ENCODE results near the gene EIF5AL1.
"Not testable (repeated sequence)": the region's sequence is repeated elsewhere in the genome, so short reads cannot be mapped to it uniquely, and the experiment has no call there.

The EIF5AL1 gene

GRCh38 chr10:79516532-79517205, 4.3 kb downstream of the EIF5AL1 start:
- DNase-seq: not testable (repeated sequence)

GRCh38 chr10:79517567-79517966, 5.2 kb downstream of the EIF5AL1 start:
- not testable (repeated sequence) for DNase-seq

GRCh38 chr10:79521751-79522150, 9.4 kb downstream of the EIF5AL1 start:
- DNase-seq: not testable (repeated sequence)

GRCh38 chr10:79522464-79522863, 10.1 kb downstream of the EIF5AL1 start:
- DNase-seq: not testable (repeated sequence)

GRCh38 chr10:79523157-79523853, 11.0 kb downstream of the EIF5AL1 start:
- DNase-seq: not testable (repeated sequence)

- not testable (repeated sequence) for DNase-seq
Measured at GRCh38 chr10:79525049-79525710, 12.8 kb downstream of the EIF5AL1 start.

GRCh38 chr10:79528261-79528660, 15.9 kb downstream of the EIF5AL1 start:
- not testable (repeated sequence) for DNase-seq

GRCh38 chr10:79533142-79533902, 21.0 kb downstream of the EIF5AL1 start:
- not testable (repeated sequence) for DNase-seq

DNA sequence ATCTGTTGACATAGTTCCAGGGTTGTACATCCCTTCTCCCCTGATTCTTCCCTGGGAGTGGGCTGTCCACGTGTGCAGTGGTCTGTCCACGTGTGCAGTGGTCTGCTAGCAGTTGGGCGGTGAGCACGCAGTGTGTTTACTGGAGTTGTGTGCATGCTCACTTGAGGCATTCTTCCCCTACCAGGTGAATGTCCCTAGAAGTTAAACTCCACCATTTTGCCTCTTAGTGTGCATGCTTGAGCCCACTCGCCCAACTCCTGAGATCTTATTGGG, 21.5 kb downstream of the EIF5AL1 start:
- not testable (repeated sequence) for DNase-seq

GRCh38 chr10:79538311-79538710, 26.0 kb downstream of the EIF5AL1 start:
- not testable (repeated sequence) for DNase-seq

DNA sequence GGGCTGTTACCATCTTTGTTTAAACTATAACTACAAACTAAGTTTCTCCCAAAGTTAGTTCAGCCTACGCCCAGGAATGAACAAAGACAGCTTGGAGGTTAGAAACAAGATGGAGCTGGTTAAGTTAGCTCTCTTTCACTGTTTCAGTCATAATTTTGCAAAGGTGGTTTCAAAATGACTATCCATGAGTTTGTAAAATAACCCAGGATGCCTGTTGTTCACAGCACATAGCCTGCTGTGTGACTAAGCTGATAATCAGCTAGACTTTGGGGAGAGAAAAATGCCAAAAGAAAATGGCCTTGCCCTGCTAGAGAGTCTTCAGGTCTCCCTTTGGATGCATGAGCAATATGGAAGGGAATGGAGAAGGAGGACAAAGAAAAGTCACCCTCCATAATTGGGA, 28.6 kb downstream of the EIF5AL1 start:
- DNase-seq: not testable (repeated sequence)

DNA sequence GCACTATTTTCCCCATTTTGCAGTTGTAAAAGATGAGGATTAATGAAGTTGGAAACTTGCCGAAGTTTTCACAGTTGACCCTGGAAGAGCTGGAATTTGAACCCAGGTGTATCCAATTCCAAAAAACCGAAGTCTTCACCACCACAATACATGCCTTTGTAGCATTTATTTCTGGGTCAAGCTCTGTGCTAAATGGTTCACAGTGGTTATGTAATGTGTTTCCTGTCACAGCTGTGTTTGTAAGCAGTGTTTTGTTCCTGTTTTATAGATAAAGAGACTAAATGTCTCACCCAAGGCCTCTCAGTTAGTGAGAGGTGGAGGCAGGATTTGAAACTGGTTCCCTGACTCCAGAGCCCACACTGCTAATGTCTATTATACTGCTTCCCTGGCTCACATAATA, 30.3 kb downstream of the EIF5AL1 start:
- DNase-seq: no peak

DNA sequence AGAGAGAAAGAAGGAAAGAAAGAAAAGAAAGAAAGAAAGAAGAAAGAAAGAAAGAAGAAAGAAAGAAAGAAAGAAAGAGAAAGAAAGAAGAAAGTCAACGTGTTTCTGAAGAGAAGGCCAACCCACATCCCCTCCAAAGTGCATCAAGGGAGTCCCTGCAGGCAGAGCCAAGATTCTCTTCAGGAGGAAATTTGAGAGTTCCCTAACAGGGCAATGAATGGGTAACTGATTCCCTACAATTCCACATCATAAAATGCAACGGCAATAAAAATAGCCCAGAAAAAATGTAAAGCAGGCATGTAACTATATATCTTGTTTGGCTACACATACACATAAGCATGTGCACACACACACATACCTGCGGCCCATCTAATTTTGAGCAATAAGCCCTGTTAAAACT, 32.1 kb downstream of the EIF5AL1 start:
- not testable (repeated sequence) for DNase-seq

DNA sequence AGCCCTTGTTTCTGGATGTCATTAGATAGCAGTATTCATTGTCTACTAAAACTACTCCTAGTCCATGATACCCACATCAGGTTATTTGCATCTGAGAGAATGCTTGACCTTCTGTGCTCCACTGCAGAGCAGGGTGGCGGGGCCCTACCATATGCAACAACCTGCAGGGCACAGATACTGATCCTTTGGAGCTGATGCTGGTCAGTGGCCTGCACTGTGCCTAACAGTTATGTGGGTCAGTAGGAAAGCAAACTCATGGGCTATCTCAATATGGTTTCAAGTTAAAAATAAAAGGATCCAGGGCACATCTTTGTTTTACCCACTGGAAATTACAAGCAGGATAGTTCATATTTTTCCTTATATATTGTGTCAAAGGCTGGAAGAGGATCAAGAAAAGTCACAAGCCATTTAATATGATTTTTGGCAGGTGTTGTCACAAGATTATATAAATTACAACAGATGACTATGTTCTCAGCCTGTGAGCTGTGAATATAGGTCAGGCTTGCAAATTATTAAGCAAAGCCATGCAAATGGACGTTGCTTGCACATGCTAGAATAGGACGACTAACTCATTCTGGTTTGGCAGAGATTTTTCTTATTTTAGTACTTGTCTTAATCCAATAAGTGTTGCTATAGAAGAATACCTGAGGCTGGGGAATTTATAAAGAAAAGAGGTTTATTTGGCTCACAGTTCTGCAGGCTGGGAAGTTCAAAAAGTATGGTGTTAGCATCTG, 32.8 kb downstream of the EIF5AL1 start:
- not testable (repeated sequence) for DNase-seq

DNA sequence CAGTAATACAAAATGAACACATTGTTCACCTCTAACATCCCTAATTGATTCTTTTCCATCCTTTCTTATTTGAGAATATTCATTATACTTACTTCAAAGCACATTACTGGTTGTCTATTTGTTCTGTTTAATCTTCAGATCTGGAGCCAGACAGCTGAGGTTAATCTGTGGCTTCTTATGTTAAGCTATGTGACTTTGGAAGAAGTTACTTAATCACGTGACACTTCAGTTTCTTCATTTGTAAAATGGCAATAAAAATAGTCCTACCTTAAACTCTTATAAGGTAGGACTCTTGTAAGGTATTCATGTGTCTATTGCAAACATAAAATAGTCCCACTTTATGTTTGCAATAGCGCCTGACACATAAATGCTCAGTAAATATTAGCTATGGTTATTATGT, 34.8 kb downstream of the EIF5AL1 start:
- DNase-seq: not testable (repeated sequence)

GRCh38 chr10:79547973-79548372, 35.6 kb downstream of the EIF5AL1 start:
- no peak for DNase-seq

DNA sequence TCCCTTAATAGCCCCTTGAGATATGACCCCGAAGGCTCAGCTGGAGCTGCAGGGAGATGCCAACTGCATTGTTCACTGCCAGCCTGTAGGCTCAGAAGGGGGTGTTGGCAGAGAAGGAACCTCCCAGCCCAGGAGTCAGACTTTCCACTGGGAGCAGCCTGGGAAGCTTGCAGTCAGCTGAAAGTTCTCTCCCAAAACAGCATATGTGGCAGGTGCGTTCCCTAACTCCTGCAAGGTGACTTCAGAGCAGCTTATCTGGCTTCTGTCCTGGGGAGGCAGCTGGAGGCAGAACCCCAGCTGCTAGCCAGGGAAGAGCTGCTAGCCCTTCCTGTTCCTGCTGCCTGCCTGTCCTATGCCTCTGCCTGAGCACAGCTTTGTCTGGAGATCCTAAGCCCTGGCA, 39.8 kb downstream of the EIF5AL1 start:
- no peak for DNase-seq

- no peak for DNase-seq
Measured at GRCh38 chr10:79555354-79556309, 43.3 kb downstream of the EIF5AL1 start.

- DNase-seq: not testable (repeated sequence)
Measured at GRCh38 chr10:79556961-79557360, 44.6 kb downstream of the EIF5AL1 start.

- no peak for DNase-seq
Measured at GRCh38 chr10:79559726-79560125, 47.4 kb downstream of the EIF5AL1 start.

GRCh38 chr10:79560160-79560709, 47.9 kb downstream of the EIF5AL1 start, which contains the start of gene SFTPA2:
Gene SFTPA2 (minus strand): TSS chr10:79560407. CDS start chr10:79559483, 924 bp downstream.
- no peak for DNase-seq

Data from stimulated activated naive CD4-positive, alpha-beta T cell treated with Interleukin-2 at 50 U/mL for 16 hours (primary cell).